Measurements from ENCODE around the gene C9orf153.

The C9orf153 gene

DNA sequence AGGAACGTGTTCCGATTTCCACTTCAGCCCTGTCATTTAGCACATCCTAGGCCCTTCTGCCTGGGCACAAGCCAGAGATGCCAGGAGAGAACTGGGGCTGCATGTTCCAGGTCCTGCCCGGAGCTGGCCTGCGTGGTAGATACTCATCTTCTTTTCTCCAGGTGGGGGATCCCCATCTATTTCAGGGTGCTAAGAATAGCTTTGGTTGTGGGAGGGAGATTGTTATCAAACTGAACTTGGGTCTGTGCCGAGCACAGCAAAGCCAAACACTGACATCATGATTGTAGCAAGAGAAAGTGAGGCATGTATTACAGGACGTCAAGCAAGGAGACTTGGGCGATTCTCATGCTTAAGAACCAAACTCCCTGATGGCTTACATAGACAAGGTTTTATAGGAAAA is 18.2 kb downstream of the C9orf153 start:
- Histone ChIP-seq H3K4me2 (ENCODE audit: low read depth, low read length, poor library complexity, severe bottlenecking) (no peak overlapping the region), H4K20me1 (ENCODE audit: low read depth, low read length) (no peaks in the 10 kb centered on the region), H3K9me3 (ENCODE audit: insufficient read depth, low read length) (no peaks in the 10 kb centered on the region), H3K9me2 (replicated peaks; ENCODE audit: insufficient read depth, low read length) (no peaks in the 10 kb centered on the region), H3K4me3 (ENCODE audit: insufficient read depth, low read length, poor library complexity, severe bottlenecking) (no peak overlapping the region), H3K36me3 (ENCODE audit: low read length) (no peaks in the 10 kb centered on the region), H3K79me2 (ENCODE audit: insufficient read depth, low read length) (no peaks in the 10 kb centered on the region), H2AFZ (ENCODE audit: low read depth, low read length, severe bottlenecking) (no peak overlapping the region), H3F3A (ENCODE audit: insufficient read depth) (no peaks in the 10 kb centered on the region), H3K27me3 (ENCODE audit: low read length) (no peaks in the 10 kb centered on the region), H3K9ac (ENCODE audit: low read length) (no peak overlapping the region), H3K27ac (ENCODE audit: low read depth, low read length) (no peak overlapping the region)
- TF ChIP-seq, protein P1, sequence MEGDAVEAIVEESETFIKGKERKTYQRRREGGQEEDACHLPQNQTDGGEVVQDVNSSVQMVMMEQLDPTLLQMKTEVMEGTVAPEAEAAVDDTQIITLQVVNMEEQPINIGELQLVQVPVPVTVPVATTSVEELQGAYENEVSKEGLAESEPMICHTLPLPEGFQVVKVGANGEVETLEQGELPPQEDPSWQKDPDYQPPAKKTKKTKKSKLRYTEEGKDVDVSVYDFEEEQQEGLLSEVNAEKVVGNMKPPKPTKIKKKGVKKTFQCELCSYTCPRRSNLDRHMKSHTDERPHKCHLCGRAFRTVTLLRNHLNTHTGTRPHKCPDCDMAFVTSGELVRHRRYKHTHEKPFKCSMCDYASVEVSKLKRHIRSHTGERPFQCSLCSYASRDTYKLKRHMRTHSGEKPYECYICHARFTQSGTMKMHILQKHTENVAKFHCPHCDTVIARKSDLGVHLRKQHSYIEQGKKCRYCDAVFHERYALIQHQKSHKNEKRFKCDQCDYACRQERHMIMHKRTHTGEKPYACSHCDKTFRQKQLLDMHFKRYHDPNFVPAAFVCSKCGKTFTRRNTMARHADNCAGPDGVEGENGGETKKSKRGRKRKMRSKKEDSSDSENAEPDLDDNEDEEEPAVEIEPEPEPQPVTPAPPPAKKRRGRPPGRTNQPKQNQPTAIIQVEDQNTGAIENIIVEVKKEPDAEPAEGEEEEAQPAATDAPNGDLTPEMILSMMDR (IDR thresholded peaks at IDR 0.05; ENCODE audit: insufficient read depth, low read length, poor library complexity, severe bottlenecking): no peak
- TF ChIP-seq EZH2phosphoT487 (conservative IDR thresholded peaks at IDR 0.05; ENCODE audit: low read length): no peak

DNA sequence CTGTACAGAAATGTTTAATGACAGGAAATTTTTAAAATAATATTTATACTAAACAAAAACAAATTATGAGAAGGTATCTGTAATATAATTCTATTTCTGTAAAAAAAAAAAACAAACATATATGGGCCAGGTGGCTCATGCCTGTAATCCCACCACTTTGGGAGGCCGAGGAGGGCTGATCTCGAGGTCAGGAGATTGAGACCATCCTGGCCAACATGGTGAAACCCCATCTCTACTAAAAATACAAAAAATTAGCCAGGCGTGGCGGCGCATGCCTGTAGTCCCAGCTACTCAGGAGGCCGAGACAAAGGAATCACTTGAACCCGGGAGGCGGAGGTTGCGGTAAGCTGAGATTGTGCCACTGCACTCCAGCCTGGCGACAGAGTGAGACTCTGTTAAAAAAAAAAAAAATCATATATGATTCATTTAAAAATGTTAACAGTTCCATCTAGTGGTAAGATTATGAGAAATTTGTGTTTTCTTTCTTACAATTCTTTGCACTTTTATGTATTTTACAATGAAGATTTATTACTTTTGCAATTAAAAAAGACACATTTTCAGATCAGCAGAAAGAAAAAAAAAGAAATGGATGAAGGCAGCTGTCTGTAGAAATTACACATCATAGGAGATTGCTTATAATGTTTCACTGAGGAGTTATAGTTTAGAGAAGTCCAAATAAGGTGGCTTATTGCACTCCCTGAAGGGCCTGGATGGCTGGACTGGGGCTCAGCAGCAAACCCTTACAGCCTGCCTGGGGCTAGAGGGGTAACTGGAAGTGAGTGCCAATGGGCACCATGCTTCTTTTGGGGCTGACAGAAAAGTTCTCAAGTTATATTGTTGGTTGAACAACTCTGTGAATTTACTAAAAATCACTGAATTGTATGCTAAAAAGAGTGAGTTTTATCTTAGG is 20.3 kb downstream of the C9orf153 start:
- Histone ChIP-seq H3K27me3 (ENCODE audit: low read length) (no peaks in the 10 kb centered on the region), H4K20me1 (ENCODE audit: low read depth, low read length) (no peaks in the 10 kb centered on the region), H3F3A (ENCODE audit: insufficient read depth) (no peaks in the 10 kb centered on the region), H3K36me3 (ENCODE audit: low read length) (no peaks in the 10 kb centered on the region), H3K4me2 (ENCODE audit: low read depth, low read length, poor library complexity, severe bottlenecking) (no peak overlapping the region), H3K27ac (ENCODE audit: low read depth, low read length) (no peak overlapping the region), H3K4me3 (ENCODE audit: insufficient read depth, low read length, poor library complexity, severe bottlenecking) (no peak overlapping the region), H3K9me2 (replicated peaks; ENCODE audit: insufficient read depth, low read length) (no peaks in the 10 kb centered on the region), H2AFZ (ENCODE audit: low read depth, low read length, severe bottlenecking) (no peak overlapping the region), H3K9ac (ENCODE audit: low read length) (no peak overlapping the region), H3K79me2 (ENCODE audit: insufficient read depth, low read length) (no peaks in the 10 kb centered on the region), H3K9me3 (ENCODE audit: insufficient read depth, low read length) (no peaks in the 10 kb centered on the region)
- no peak for TF ChIP-seq EZH2phosphoT487 (conservative IDR thresholded peaks at IDR 0.05; ENCODE audit: low read length)
- TF ChIP-seq, protein P1 (IDR thresholded peaks at IDR 0.05; ENCODE audit: insufficient read depth, low read length, poor library complexity, severe bottlenecking): no peak

DNA sequence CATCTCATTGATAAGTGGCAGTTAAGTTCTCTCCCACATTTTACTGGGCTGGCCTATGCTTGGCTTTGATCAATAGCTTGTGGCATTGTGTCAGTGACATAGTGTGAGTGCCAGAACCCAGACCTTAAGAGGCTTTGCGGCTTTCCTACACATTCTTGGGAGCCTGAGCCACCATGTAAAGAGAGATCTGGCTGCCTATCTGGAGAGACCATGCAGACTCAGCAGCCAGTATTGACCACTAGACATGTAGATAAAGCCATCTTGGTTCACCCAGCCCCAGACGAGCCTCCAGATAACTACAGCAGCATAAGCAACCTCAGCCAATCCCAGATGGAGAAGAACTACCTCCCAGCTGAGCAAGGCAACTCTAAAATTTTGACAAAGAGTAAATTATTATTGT is 28.6 kb downstream of the C9orf153 start:
- TF ChIP-seq EZH2phosphoT487 (conservative IDR thresholded peaks at IDR 0.05; ENCODE audit: low read length): no peak
- TF ChIP-seq, protein P1 (IDR thresholded peaks at IDR 0.05; ENCODE audit: insufficient read depth, low read length, poor library complexity, severe bottlenecking): no peak
- H3K9me2 ChIP-seq (replicated peaks; ENCODE audit: insufficient read depth, low read length): no peaks in the 10 kb centered on the region
- H3K4me2 ChIP-seq (ENCODE audit: low read depth, low read length, poor library complexity, severe bottlenecking): no peak overlapping the region
- H3K79me2 ChIP-seq (ENCODE audit: insufficient read depth, low read length): no peaks in the 10 kb centered on the region
- H3K36me3 ChIP-seq (ENCODE audit: low read length): no peaks in the 10 kb centered on the region
- H3K4me3 ChIP-seq (ENCODE audit: insufficient read depth, low read length, poor library complexity, severe bottlenecking): no peak overlapping the region
- no peak overlapping the region for H2AFZ ChIP-seq (ENCODE audit: low read depth, low read length, severe bottlenecking)
- no peaks in the 10 kb centered on the region for H3K9me3 ChIP-seq (ENCODE audit: insufficient read depth, low read length)
- no peaks in the 10 kb centered on the region for H3F3A ChIP-seq (ENCODE audit: insufficient read depth)
- H4K20me1 ChIP-seq (ENCODE audit: low read depth, low read length): no peaks in the 10 kb centered on the region
- no peak overlapping the region for H3K27ac ChIP-seq (ENCODE audit: low read depth, low read length)
- no peak overlapping the region for H3K9ac ChIP-seq (ENCODE audit: low read length)
- H3K27me3 ChIP-seq (ENCODE audit: low read length): no peaks in the 10 kb centered on the region
